Large intestine (tissue), 3 donors: Measurements from ENCODE around the gene DDX59. TPM values are rescaled to one million over a fixed set of nuclear protein-coding genes. Genes with fewer than 3 reads are reported as not detected.
A peak's percentile ranks its signal among the peaks of the same experiment; 100 is the strongest.

Experiments used
- DNase-seq, 2 donors: peaks; one replicate each; pipeline versions ENCODE4 v3.0.0 to v3.0.0-alpha.2; 2013
- H3K27ac ChIP-seq: one replicate; pipeline ENCODE4 v1.5.1; 2013; ENCODE audit warnings: low read length
- H3K27me3 ChIP-seq: 2 replicates; pipeline ENCODE4 v1.6.1; 2013; ENCODE audit warnings: low read length; ENCODE audit not compliant: control insufficient read depth, insufficient read depth
- H3K36me3 ChIP-seq: 2 replicates; pipeline ENCODE4 v1.6.1; 2013; ENCODE audit warnings: low read length; ENCODE audit not compliant: control insufficient read depth, insufficient read depth
- H3K4me1 ChIP-seq: one replicate; pipeline ENCODE4 v1.6.1; 2013; ENCODE audit warnings: low read length; ENCODE audit not compliant: control insufficient read depth, insufficient read depth
- H3K4me3 ChIP-seq: one replicate; pipeline ENCODE4 v1.5.1; 2013; ENCODE audit warnings: low read length
- H3K9me3 ChIP-seq: one replicate; pipeline ENCODE4 v1.6.1; 2013; ENCODE audit warnings: mild to moderate bottlenecking, low read depth, low read length, moderate library complexity; ENCODE audit not compliant: control insufficient read depth
- WGBS: methylation state at CpG from one replicate; pipeline ENCODE4 v1.1.5; 2013; ENCODE audit warnings: low lambda C conversion rate; ENCODE audit not compliant: insufficient coverage; 5-methylcytosine and 5-hydroxymethylcytosine counted together
- polyA plus RNA-seq: library from polyadenylated mRNA; unstranded; fragments of 120-200 nt; gene quantifications from one replicate; pipeline ENCODE4 v1.2.1, GENCODE V29; 2013

The DDX59 gene
- polyA plus RNA-seq, 1 donor: 22.9 TPM

DNA sequence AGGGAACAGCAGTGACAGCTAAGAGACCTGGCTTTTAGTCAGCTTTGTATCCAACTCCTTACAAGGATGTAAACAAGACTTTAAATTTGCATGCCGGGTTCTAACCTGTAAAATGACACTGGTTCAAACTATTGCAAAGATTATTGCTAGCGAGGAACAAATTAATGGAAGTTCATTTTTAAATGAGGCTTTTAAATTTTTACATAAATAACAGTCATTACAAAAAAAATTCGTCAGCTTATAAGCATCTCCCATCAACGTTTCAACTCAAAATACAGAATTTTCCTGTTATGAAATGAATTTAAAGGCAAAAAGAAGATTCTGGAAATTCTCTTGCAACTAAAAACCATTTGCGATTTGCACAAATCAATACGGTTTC, 49.8 kb downstream of the DDX59 start:
- DNase-seq: no peak
- Histone ChIP-seq H3K9me3 (no peaks in the 10 kb centered on the region), H3K4me1 (no peaks in the 10 kb centered on the region), H3K27ac (no peak overlapping the region), H3K27me3 (no peaks in the 10 kb centered on the region), H3K36me3 (no peaks in the 10 kb centered on the region), H3K4me3 (peak overlapping the region; percentile 71)
- 8% methylated on average over 5 of the region's 6 CpGs for WGBS

DNA sequence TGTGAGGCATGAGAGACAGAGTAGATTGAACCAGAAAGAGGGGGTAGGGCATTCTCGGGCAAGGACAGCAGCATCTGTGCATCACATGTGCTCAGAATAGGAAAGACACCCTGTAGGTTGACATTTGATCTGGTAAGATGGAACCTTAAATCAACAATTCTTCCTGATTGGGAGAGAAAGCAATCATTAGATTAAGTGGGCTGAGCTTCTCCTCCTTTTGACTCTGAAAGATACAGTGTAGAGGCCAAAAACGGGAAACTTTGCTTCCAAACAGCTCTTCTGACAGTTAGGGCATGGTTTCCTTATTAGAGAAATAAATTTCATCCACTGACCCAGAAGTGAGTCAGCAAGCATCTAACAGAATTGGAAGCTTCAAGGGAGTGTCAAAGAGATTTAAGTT, 58.9 kb downstream of the DDX59 start:
- no CpG with 5 or more reads among the region's 2 CpGs for WGBS
- Histone ChIP-seq H3K27ac (no peak overlapping the region), H3K9me3 (no peaks in the 10 kb centered on the region), H3K4me3 (no peak overlapping the region), H3K27me3 (no peaks in the 10 kb centered on the region), H3K36me3 (no peaks in the 10 kb centered on the region), H3K4me1 (no peaks in the 10 kb centered on the region)
- DNase-seq: no peak

DNA sequence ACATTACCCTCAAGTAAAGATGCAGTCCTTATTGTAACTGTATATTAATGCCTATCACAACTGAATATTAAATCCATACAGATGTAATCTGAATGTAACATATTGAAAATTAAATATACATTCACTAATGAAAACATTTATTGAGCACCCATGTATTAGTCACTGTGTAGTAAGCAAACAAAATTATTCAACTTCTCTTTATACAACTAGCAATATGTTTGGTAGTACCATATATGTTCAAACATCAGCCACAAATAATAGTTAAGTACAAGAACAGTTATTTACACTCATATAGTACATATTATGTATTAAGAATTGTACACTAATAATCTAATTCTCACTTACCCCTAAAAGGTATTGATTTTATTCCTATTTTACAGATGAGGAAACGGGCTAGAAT, 67.1 kb downstream of the DDX59 start:
- Histone ChIP-seq H3K9me3 (no peaks in the 10 kb centered on the region), H3K36me3 (peaks cover 6% of the 10 kb centered on the region), H3K27me3 (no peaks in the 10 kb centered on the region), H3K27ac (no peak overlapping the region), H3K4me1 (no peaks in the 10 kb centered on the region), H3K4me3 (no peak overlapping the region)
- WGBS: no CpG with 5 or more reads among the region's 1 CpG
- DNase-seq: no peak

Other genes starting within 250 kb of the DDX59 start
- gene KIF14, start 49.2 kb downstream of the DDX59 start, polyA plus RNA-seq: 2.9 TPM
- 17.9 TPM for gene CAMSAP2, start 69.0 kb upstream of the DDX59 start, polyA plus RNA-seq
- gene GPR25, start 203.1 kb upstream of the DDX59 start, polyA plus RNA-seq: 0.16 TPM
- 101 TPM for gene INAVA, start 225.0 kb upstream of the DDX59 start, polyA plus RNA-seq